Activated CD4-positive, CD25-positive, alpha-beta regulatory T cell treated with anti-CD3 and anti-CD28 coated beads, Interleukin-2, amount 50 U/mL, for 24 hours (primary cell): Measurements from ENCODE around the gene MPV17.
"Not testable (repeated sequence)": the region's sequence is repeated elsewhere in the genome, so short reads cannot be mapped to it uniquely, and the experiment has no call there.

Experiments used
- ATAC-seq, 2 donors: fragments of 150-1000 bp; cut with Tn5 transposase; one replicate each; pipeline ENCODE4 v1.10.0; 2021; ENCODE audit warnings: mild to moderate bottlenecking in 1 of 2, moderate library complexity in 1 of 2

MPV17 gene

DNA sequence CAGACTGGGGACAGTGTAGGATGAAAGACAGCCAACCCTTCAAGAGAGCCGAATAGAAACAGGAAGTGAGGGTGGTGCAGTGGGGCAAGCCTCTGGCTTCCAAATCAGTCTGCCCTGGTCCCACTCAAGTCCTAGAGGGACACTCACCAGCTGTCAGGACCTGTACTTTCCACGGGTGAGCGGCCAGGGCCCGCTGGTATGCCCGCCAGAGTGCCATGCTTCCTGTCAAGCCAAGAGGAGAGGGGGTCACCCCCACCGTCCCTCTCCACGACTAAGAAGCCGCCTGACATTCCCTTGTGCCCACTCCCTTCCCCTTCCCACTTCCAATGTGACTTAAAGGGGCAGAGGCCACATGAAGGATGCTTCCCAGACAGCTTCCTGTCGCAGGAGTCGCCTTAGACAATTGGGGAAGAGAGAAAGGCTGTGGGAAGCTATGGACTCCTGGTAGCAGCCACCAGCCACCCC is 564 bp downstream of the MPV17 start:
- peak in 1 of 2 donors; percentile 14 for ATAC-seq

- no peak for ATAC-seq
Observed at GRCh38 chr2:27320958-27321543, 1.8 kb downstream of the MPV17 start.

DNA sequence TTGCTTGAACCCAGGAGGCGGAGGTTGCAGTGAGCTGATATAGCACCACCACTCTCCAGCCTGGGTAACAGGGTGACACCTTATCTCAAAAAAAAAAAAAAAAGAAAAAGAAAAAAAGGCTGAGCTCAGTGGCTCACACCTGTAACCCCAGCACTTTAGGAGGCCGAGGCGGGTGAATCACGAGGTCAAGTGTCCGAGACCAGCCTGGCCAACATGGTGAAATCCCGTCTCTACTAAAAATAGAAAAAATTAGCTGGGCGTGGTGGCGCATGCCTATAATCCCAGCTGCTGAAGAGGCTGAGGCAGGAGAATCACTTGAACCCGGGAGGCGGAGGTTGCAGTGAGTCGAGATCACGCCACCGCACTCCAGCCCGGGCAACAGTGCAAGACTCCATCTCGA is 3.1 kb downstream of the MPV17 start:
- not testable (repeated sequence) for ATAC-seq

DNA sequence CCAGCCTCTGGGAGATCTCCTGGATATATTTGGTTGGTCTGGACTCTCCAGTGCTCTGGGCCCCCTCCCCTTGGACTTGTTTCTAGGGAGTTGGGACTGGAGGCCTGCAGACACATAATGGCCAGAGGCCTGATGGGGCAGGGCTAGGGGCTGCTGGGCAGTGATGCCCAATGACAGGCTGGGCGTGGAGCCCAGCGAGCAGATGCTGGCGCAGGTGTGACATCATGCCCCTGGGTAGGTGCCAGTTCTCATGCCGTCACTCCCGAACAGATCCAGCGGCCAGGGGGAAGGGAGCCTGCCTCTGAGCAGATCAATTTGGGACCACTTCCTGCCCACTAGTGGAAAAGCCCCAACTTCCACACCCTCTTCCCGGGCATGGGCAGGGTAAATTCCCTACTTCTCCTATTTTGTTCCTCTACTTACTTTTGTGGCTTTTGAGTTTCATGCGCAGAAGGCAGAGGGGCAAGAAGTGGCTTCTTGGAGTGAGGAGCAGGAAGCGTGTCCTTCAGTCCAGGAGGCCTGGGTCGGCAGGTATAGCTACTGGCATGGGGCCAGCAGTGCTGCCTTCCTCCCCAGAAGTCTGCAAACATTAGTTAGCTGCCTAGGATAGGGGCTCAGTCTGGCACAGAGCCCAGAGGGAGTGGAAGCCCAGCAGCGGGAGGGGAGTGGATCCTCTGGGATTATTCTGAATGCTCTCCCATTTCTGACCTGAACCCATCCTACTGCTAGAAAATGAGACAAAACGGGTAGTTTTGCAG is 6.1 kb downstream of the MPV17 start:
- no peak for ATAC-seq

- no peak for ATAC-seq
Observed at GRCh38 chr2:27315122-27315521, 7.8 kb downstream of the MPV17 start.

GRCh38 chr2:27314709-27315108 is 8.2 kb downstream of the MPV17 start:
- ATAC-seq, result no peak

DNA sequence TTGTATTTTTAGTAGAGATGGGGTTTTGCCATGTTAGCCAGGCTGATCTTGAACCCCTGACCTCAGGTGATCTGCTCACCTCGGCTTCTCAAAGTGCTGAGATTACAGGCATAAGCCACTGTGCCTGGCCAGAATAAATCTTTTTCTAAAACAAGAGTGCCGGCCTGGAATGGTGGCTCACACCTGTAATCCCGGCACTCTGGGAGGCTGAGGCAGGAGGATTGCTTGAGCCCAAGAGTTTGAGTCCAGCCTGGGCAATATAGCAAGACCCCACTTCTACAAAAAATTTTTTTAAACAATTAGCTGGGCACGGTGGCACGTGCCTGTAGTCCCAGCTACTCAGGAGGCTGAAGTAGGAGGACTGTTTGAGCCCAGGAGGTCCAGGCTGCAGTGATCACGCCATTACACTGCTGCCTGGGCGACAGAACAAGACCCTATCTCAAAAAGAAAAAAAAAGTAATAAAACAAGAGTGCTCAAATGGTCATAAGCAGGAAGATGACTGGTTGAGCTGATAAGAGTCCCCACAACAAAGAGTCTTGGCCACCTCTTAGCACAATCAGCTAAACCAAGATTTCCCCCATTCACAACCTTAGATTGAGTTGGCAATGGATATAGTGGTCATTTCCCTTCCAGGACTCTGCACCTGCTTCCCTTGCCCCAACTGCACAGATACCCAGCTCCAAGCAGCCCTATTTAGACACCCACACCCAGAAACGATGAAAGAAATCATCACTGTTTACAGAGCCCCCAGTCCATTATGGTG is 8.8 kb downstream of the MPV17 start:
- ATAC-seq, result no peak

- ATAC-seq, result no peak
Observed at GRCh38 chr2:27312152-27312551, 10.7 kb downstream of the MPV17 start.

DNA sequence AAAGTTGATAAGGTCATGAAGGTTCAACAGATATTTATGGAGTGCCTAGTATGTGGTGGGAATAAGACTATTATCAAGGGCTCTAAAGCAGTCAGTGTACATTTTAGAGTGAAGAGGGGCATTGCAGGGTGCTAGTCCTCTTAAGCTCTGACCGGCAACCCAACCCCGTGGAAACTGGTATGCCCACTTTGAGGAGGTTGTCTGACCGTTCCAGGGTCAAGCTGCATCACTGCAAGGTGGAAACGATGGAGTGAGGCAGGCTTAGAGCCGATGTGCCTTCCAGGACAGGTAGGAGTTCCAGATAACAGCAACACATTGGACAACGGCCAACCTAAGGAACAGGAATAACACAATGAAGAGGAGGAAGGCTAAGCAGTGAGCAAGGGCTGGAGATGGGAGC is 13.2 kb downstream of the MPV17 start:
- no peak for ATAC-seq

GRCh38 chr2:27308359-27308881 is 14.5 kb downstream of the MPV17 start, which contains the start of gene UCN:
TSS of gene UCN (minus strand) at chr2:27308445. CDS start at chr2:27307895, 550 bp downstream.
- no peak for ATAC-seq

GRCh38 chr2:27307545-27308358 is 15.1 kb downstream of the MPV17 start:
- no peak for ATAC-seq

- ATAC-seq, result no peak
Observed at GRCh38 chr2:27307287-27307544, 15.7 kb downstream of the MPV17 start.

GRCh38 chr2:27306573-27307286 is 16.2 kb downstream of the MPV17 start:
- ATAC-seq, result peak; percentile 47 to 56

GRCh38 chr2:27306136-27306535 is 16.8 kb downstream of the MPV17 start:
- peak in 1 of 2 donors; percentile 33 for ATAC-seq

DNA sequence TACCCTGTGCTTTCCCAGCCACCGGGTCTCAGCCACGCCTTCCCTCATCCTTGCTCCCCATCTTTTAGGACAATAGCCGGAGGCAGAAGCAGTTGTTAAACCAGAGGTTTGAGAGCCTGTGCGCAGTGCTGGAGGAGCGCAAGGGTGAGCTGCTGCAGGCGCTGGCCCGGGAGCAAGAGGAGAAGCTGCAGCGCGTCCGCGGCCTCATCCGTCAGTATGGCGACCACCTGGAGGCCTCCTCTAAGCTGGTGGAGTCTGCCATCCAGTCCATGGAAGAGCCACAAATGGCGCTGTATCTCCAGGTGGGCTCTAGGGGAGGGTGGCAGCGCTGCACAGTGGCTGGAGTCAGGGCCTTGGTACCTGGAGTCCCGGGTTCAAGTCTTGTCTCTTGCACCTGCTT is 17.4 kb downstream of the MPV17 start:
- no peak for ATAC-seq

GRCh38 chr2:27304488-27305240 is 18.2 kb downstream of the MPV17 start:
- no peak for ATAC-seq

DNA sequence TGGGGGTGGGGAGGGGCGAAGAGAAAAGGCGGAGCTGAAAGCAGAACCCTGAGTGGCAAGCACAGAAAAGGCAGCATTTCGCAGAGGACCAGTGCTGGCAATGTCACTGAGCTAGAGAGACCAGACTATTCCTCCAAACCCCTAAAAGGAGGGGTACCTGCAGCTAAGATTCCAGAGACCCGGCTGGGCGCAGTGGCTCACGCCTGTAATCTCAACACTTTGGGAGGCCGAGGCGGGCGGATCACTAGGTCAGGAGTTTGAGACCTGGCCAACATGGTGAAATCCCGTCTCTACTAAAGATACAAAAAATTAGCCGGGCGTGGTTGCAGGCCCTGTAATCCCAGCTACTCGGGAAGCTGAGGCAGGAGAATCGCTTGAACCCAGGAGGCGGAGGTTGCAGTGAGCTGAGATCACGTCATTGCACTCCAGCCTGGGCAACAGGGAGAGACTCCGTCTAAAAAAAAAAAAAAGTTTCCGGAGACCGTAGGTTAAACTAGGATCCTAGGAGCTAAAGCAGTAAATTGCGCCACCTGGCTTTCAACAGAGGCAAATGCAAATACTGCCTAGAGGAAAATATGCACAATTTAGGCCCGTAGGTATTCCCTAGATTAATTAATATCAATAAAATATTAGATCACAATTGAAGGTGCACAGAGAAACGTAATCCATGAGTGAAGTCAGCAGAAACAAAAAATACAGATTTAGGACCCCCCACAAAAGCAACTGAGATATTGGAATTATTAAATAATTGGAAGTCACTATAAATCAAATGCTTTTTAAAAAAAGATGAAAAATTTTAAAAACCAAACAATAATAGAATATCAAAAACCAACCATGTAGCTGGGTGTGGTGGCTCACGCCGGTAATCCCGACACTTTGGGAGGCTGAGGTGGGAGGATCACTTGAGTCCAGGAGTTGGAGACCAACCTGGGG is 19.5 kb downstream of the MPV17 start:
- ATAC-seq, result peak; percentile 36 to 50

- ATAC-seq, result not testable (repeated sequence)
Observed at GRCh38 chr2:27300606-27301005, 22.3 kb downstream of the MPV17 start.

- no peak for ATAC-seq
Observed at GRCh38 chr2:27298391-27299080, 24.4 kb downstream of the MPV17 start.
